BE2C (cell line): ENCODE measurements around the gene EXOC4. TPM values are rescaled to one million over a fixed set of nuclear protein-coding genes. Genes with fewer than 3 reads are reported as not detected.
"Not testable (repeated sequence)": the region's sequence is repeated elsewhere in the genome, so short reads cannot be mapped to it uniquely, and the experiment has no call there.

ENCODE experiments used
- DNase-seq: peaks from one replicate; pipeline ENCODE4 v3.0.0-alpha.2; 2020
- H3K27me3 ChIP-seq: fragments of 250-450 bp; sonication (Bioruptor Pico); 2 replicates; pipeline ENCODE4 v1.5.1; 2020; ENCODE audit warnings: mild to moderate bottlenecking
- H3K36me3 ChIP-seq: fragments of 250-450 bp; sonication (Bioruptor Pico); 2 replicates; pipeline ENCODE4 v1.5.1; 2020; ENCODE audit warnings: mild to moderate bottlenecking
- H3K4me1 ChIP-seq: fragments of 250-450 bp; sonication (Bioruptor Pico); 2 replicates; pipeline ENCODE4 v1.5.1; 2020
- H3K4me3 ChIP-seq: 2 replicates; pipeline ENCODE4 v1.5.1; 2011; ENCODE audit warnings: low read depth, low read length
- H3K9me3 ChIP-seq: fragments of 250-450 bp; sonication (Bioruptor Pico); 2 replicates; pipeline ENCODE4 v1.5.1; 2020
- CTCF ChIP-seq: IDR thresholded peaks from 2 replicates; pipeline ENCODE4 v1.5.1; 2012; ENCODE audit warnings: mild to moderate bottlenecking, low read depth, low read length
- polyA plus RNA-seq: library from polyadenylated mRNA; unstranded; fragments of >200 nt; gene quantifications from one replicate; pipeline ENCODE4 v1.2.1, GENCODE V29; 2012; ENCODE audit warnings: low read depth, missing spikeins; ENCODE audit not compliant: insufficient read length, insufficient read depth

EXOC4 gene
- 68.7 TPM for polyA plus RNA-seq

GRCh38 chr7:133252858-133253518 is at the start of gene EXOC4:
EXOC4 (plus strand) TSS chr7:133253078.
- no peaks in the 10 kb centered on the region for H3K4me1 ChIP-seq
- peaks cover 3% of the 10 kb centered on the region for H3K36me3 ChIP-seq
- peak within 1 kb of the TSS; percentile 98 for H3K4me3 ChIP-seq
- H3K27me3 ChIP-seq, result no peaks in the 10 kb centered on the region
- peak; percentile 94 for DNase-seq
- TF ChIP-seq CTCF, result no peak
- H3K9me3 ChIP-seq, result no peaks in the 10 kb centered on the region; the same call in 1 of the 2 replicates

DNA sequence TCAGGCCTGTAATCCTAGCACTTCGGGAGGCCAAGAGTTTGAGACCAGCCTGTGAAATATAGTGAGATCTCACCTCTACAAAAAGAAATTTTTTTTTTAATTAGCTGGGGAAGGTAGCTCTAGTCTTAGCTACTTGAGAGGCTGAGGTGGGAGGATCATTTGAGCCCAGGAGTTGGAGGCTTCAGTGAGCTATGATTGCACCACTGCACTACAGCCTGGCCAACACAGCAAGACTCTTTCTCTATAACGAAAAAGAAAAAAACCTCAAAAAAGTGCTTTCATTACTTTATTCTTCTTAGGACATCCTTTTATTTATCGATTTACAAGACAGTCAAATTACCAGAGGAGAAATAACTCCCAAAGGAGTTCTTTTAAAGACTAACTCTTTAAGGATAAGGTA is 49.4 kb upstream of the EXOC4 start:
- Histone ChIP-seq H3K4me3 (no peak overlapping the region), H3K27me3 (no peaks in the 10 kb centered on the region), H3K9me3 (no peaks in the 10 kb centered on the region; the same call in 1 of the 2 replicates), H3K36me3 (no peaks in the 10 kb centered on the region), H3K4me1 (peaks cover 4% of the 10 kb centered on the region)
- TF ChIP-seq CTCF, result no peak
- DNase-seq, result no peak

DNA sequence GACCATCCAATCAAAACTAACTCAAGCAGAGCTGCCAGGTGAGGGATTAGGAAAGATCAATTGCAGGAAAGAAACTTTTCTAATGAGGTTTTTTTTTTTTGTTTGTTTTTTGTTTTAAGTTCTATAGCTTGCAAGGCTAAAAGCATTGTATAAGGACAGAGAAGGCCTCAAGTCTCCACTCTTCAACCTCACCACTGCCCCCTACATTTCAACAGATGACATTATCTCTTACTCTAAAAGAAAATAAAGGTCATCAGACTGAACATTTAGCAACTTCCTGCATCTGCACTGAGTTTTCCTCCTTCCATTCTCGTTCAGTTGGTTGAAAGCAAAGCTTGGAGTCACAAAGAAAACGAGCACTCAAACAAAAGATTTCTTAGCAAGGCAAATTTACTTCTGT is 45.2 kb upstream of the EXOC4 start:
- H3K36me3 ChIP-seq, result no peaks in the 10 kb centered on the region
- H3K9me3 ChIP-seq, result no peaks in the 10 kb centered on the region; the same call in 1 of the 2 replicates
- TF ChIP-seq CTCF, result peak; percentile 55
- H3K27me3 ChIP-seq, result no peaks in the 10 kb centered on the region
- H3K4me3 ChIP-seq, result no peak overlapping the region
- H3K4me1 ChIP-seq, result 0 out of 2 replicates have a peak, but pooled peaks cover 3% of the 10 kb centered on the region
- no peak for DNase-seq

- not testable (repeated sequence) for DNase-seq, H3K4me1 ChIP-seq, H3K36me3 ChIP-seq, H3K27me3 ChIP-seq, H3K9me3 ChIP-seq, H3K4me3 ChIP-seq
These were observed 42.1 kb upstream of the EXOC4 start for GRCh38 chr7:133210817-133211216.

- not testable (repeated sequence) for DNase-seq, H3K4me3 ChIP-seq, H3K36me3 ChIP-seq, H3K4me1 ChIP-seq, H3K27me3 ChIP-seq, H3K9me3 ChIP-seq
These were observed 39.1 kb upstream of the EXOC4 start for GRCh38 chr7:133213772-133214171.

DNA sequence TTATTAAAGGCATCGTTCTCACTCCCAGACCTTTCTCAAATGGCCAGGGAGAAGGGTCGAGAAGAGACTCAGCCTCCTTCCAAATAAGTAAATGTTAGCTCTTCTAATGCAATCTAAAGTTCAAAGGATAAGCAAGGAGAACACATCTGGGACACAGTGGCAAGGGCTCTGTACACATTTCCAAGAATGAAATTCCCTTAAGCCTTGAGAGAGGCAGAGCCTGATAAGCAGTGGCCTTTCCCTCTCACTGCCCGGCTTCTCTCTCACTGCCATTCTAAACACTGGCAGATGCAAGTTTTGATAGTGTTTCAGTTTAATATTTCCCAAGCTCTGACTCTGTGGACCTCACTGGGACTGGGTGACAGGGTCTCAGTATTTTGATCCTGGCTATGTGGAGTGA is 35.1 kb upstream of the EXOC4 start:
- no peak for DNase-seq

More for the DNA sequence above, 35.1 kb upstream of the EXOC4 start:
- no peaks in the 10 kb centered on the region for H3K4me1 ChIP-seq
- no peak for TF ChIP-seq CTCF
- H3K27me3 ChIP-seq, result no peaks in the 10 kb centered on the region
- H3K4me3 ChIP-seq, result no peak overlapping the region
- no peaks in the 10 kb centered on the region; the same call in 1 of the 2 replicates for H3K9me3 ChIP-seq
- no peaks in the 10 kb centered on the region for H3K36me3 ChIP-seq
